ENCODE data around the gene GSX2.

Gene GSX2

DNA sequence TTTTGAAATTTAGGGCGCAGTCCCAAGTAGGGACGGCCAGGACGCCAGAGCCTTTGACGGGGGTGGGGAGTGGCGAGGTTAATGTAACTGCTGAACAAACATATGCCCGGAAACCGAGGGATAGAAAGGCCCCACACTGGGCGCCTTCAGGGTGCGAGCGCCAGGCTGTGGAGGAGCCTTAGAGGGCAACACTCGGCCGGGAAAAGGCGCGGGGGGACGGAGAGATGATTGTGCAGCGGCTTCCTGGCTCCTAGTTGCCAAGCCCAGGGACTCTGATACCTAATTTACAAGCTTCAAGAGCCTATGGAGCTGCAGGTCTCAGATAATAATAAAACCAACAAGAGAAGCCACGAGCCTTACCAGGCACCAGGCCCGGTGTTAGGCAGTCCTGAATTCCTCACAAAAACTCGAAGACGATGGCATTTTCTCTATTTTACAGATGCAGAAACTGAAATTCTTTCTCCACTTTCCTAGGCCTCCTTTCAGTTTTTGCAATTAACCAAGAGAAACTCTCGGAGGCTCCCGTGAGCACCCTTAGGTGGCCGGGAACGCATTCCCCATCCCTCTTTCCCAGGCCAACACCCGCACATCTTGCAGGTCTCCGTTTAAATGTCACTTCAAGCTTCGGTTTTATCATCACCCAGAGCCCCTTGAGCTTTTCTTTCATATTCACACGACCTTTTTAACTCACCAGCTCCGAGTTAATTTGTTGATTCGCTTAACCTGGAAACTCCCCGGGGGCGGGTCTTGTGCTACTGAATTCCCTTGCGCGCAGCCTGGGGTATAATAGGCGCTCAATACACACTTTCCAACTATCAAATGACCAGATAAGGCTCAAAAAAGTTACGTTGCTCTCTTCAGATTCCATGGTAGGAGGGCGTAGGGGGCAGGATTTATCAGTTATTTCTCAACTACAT, 6.4 kb upstream of the GSX2 start:
- H3K27me3 ChIP-seq (ENCODE audit: control insufficient read depth, insufficient read depth, low read length) = peaks cover 75% of the 10 kb centered on the region
- no peak overlapping the region for H3K27ac ChIP-seq (ENCODE audit: low read length)
- H3K36me3 ChIP-seq (ENCODE audit: control insufficient read depth, insufficient read depth, low read length) = no peaks in the 10 kb centered on the region
- H3K4me1 ChIP-seq (ENCODE audit: control insufficient read depth, insufficient read depth, low read length) = peaks cover 4% of the 10 kb centered on the region
- no peaks in the 10 kb centered on the region for H3K9me3 ChIP-seq (ENCODE audit: control insufficient read depth, insufficient read depth, low read length)
- H3K4me3 ChIP-seq (ENCODE audit: low read length) = no peak overlapping the region
- DNase-seq (ENCODE audit: low read depth, low spot score) = no peak
- WGBS (ENCODE audit: insufficient coverage, insufficient read length) = no CpG with 5 or more reads among the region's 37 CpGs

DNA sequence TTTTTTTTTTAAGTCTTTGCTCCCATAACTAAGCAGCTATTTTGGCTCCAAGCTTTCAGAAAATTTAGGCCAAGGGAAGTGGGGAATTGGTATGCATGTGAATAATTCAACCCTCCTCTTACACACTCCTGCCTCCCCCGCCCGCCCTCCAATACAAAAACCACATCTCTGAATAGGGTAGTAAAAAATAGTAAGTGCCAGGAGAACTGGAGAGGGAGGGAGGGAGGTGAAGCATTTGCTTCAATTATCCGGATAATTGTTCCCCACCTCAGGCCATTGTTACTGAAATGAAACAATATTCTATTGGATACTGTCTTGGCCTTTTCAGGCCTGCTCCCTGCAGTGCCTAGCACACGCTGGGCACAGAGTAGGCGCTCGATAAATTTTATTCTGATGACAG, 5.5 kb upstream of the GSX2 start:
- H3K27ac ChIP-seq (ENCODE audit: low read length) = no peak overlapping the region
- peaks cover 84% of the 10 kb centered on the region for H3K27me3 ChIP-seq (ENCODE audit: control insufficient read depth, insufficient read depth, low read length)
- DNase-seq (ENCODE audit: low read depth, low spot score) = no peak
- H3K9me3 ChIP-seq (ENCODE audit: control insufficient read depth, insufficient read depth, low read length) = no peaks in the 10 kb centered on the region
- H3K36me3 ChIP-seq (ENCODE audit: control insufficient read depth, insufficient read depth, low read length) = no peaks in the 10 kb centered on the region
- peaks cover 4% of the 10 kb centered on the region for H3K4me1 ChIP-seq (ENCODE audit: control insufficient read depth, insufficient read depth, low read length)
- no CpG with 5 or more reads among the region's 6 CpGs for WGBS (ENCODE audit: insufficient coverage, insufficient read length)
- no peak overlapping the region for H3K4me3 ChIP-seq (ENCODE audit: low read length)

DNA sequence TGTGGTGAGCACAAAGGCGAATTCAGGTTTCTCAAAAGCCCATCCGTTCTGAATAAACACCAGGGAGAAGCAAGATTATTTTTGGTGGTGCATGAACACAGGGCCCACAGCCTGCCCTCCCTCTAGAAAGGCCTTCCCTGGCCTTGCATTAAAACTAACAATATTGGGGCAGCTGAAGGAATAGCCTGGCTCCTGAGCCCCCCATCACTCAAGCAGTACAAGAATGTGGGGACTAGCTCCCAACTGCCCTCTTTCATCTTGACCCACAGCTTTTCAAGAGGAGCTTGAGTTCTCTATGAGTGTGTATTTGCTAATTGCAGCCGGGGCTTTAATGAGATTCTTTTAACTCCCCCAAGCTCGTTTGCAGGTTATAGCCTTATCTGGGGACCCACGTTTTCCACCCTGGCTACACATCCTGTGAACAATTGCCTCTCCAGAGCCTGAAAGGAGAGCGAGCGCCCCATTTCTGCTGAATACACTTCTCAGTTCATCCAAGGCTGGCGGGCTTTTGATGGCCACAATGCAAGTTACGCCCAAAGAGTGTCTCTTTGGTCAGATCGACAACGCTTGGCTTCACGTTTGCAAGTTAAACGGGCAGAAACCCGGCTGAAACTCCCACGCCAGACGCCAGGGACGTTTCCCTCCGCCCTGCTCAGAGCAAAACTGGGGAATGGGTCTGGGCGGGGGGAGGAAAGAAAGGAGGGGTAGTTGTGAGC, 4.7 kb upstream of the GSX2 start:
- H3K4me3 ChIP-seq (ENCODE audit: low read length) = no peak overlapping the region
- peaks cover 4% of the 10 kb centered on the region for H3K4me1 ChIP-seq (ENCODE audit: control insufficient read depth, insufficient read depth, low read length)
- WGBS (ENCODE audit: insufficient coverage, insufficient read length) = no CpG with 5 or more reads among the region's 19 CpGs
- no peaks in the 10 kb centered on the region for H3K9me3 ChIP-seq (ENCODE audit: control insufficient read depth, insufficient read depth, low read length)
- peaks cover 90% of the 10 kb centered on the region for H3K27me3 ChIP-seq (ENCODE audit: control insufficient read depth, insufficient read depth, low read length)
- H3K27ac ChIP-seq (ENCODE audit: low read length) = no peak overlapping the region
- no peak for DNase-seq (ENCODE audit: low read depth, low spot score)
- no peaks in the 10 kb centered on the region for H3K36me3 ChIP-seq (ENCODE audit: control insufficient read depth, insufficient read depth, low read length)

DNA sequence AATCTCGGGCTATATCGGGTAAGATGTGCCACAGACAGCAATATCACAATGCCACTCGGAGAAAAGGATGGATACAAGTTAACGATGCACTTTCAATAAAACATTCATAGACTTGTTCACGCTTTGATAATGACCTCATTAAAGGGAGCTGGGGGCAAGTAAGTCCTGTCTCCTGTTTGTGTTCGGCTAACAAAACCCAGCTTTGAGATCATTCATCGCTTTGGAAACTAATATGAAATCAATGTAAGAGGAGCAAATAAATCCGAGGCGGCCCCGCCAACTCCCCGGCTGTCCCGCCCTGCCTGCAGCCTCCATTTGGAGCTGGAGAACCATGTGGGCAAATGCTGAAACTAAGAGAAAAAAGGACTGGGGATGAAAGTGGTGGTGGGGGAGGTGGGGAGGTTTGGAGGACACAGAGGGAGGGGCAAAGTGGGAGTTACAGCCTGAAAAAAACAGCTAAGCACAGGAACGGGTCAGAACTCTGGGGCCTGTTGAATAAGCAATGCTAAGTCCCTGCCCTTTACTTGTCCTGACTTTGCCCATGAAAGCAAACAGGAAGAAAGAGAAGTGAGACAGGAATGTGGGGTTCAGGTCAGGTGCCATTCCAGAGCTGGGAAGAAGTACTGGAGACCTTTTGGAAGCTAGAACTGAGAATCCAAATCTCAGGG, 3.5 kb upstream of the GSX2 start:
- Histone ChIP-seq H3K27me3 (ENCODE audit: control insufficient read depth, insufficient read depth, low read length) (peaks cover 92% of the 10 kb centered on the region), H3K27ac (ENCODE audit: low read length) (no peak overlapping the region), H3K4me1 (ENCODE audit: control insufficient read depth, insufficient read depth, low read length) (peaks cover 4% of the 10 kb centered on the region), H3K9me3 (ENCODE audit: control insufficient read depth, insufficient read depth, low read length) (no peaks in the 10 kb centered on the region), H3K4me3 (ENCODE audit: low read length) (no peak overlapping the region), H3K36me3 (ENCODE audit: control insufficient read depth, insufficient read depth, low read length) (no peaks in the 10 kb centered on the region)
- no peak for DNase-seq (ENCODE audit: low read depth, low spot score)
- WGBS (ENCODE audit: insufficient coverage, insufficient read length) = no CpG with 5 or more reads among the region's 13 CpGs

DNA sequence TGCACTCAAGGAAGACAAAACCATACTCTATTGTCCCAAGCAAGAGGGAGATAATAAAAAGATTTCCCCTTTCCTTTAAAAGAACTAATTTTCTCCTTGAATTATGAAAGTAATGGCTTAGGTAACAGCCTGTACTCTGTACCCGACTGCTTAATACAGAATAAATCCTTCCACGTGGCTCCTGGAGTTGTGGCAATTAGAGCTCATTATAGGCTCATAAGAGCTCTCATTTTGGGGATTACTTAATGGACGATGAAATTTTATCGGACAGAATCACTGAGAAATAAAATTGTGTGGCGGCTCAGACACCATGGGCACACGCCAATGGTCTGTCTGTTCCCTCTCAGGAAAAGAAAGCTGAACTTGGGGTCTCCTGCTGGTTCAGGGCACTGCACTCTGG, 2.8 kb upstream of the GSX2 start:
- Histone ChIP-seq H3K4me3 (ENCODE audit: low read length) (no peak overlapping the region), H3K36me3 (ENCODE audit: control insufficient read depth, insufficient read depth, low read length) (no peaks in the 10 kb centered on the region), H3K9me3 (ENCODE audit: control insufficient read depth, insufficient read depth, low read length) (no peaks in the 10 kb centered on the region), H3K4me1 (ENCODE audit: control insufficient read depth, insufficient read depth, low read length) (peaks cover 3% of the 10 kb centered on the region; the same call in 1 of the 2 replicates), H3K27me3 (ENCODE audit: control insufficient read depth, insufficient read depth, low read length) (peaks cover 91% of the 10 kb centered on the region), H3K27ac (ENCODE audit: low read length) (no peak overlapping the region)
- no peak for DNase-seq (ENCODE audit: low read depth, low spot score)
- WGBS (ENCODE audit: insufficient coverage, insufficient read length) = no CpG with 5 or more reads among the region's 6 CpGs

DNA sequence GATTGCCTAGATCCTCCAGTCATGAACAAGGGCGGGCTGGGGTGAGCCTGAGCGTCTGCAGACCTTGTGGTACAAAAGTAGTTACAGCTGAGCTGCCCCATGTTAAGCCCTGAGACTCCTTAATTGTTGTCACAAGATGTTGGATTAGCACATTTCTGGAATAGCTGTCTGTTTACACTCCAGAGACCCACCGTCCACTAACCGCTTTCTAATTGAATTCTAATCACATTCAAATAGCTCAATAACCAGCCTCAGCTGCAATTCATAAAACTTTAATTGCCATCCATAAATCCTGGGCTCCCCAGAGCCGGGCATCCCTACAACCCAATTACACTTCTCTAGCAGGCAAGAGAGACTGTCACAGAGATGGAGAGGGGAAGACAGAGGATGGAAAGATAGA, 1.6 kb upstream of the GSX2 start:
- Histone ChIP-seq H3K27ac (ENCODE audit: low read length) (no peak overlapping the region), H3K4me1 (ENCODE audit: control insufficient read depth, insufficient read depth, low read length) (peaks cover 3% of the 10 kb centered on the region; the same call in 1 of the 2 replicates), H3K9me3 (ENCODE audit: control insufficient read depth, insufficient read depth, low read length) (no peaks in the 10 kb centered on the region), H3K4me3 (ENCODE audit: low read length) (no peak overlapping the region), H3K36me3 (ENCODE audit: control insufficient read depth, insufficient read depth, low read length) (no peaks in the 10 kb centered on the region), H3K27me3 (ENCODE audit: control insufficient read depth, insufficient read depth, low read length) (peaks cover 90% of the 10 kb centered on the region)
- no CpG with 5 or more reads among the region's 5 CpGs for WGBS (ENCODE audit: insufficient coverage, insufficient read length)
- no peak for DNase-seq (ENCODE audit: low read depth, low spot score)

DNA sequence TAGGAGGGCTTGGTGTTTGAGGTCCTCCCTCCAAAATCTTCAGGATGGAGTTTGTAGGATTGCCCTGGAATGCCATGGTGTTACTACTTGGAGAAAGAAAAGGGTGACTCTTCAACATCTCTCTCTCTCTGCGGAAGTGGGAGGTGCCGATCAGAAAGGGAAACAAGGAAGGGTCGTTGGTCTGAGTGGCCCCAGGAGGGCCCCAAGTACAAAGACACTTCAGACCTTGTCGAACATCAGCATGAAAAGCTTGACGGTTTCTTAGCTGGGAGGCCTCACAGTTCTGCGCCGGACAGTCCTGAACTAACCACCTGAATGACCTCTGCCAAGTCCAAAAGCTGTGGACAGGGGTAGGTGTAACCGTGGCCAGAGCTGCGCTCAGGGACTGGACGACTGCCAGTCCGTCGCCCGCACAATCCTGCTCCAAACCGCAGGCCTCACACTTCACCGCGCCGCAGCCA, 646 bp upstream of the GSX2 start:
- peak overlapping the region; percentile 2; the same call in 1 of the 2 replicates for H3K4me3 ChIP-seq (ENCODE audit: low read length)
- H3K4me1 ChIP-seq (ENCODE audit: control insufficient read depth, insufficient read depth, low read length) = peaks cover 3% of the 10 kb centered on the region; the same call in 1 of the 2 replicates
- no CpG with 5 or more reads among the region's 17 CpGs for WGBS (ENCODE audit: insufficient coverage, insufficient read length)
- H3K27ac ChIP-seq (ENCODE audit: low read length) = no peak overlapping the region
- no peaks in the 10 kb centered on the region for H3K9me3 ChIP-seq (ENCODE audit: control insufficient read depth, insufficient read depth, low read length)
- no peaks in the 10 kb centered on the region for H3K36me3 ChIP-seq (ENCODE audit: control insufficient read depth, insufficient read depth, low read length)
- no peak for DNase-seq (ENCODE audit: low read depth, low spot score)
- peaks cover 91% of the 10 kb centered on the region for H3K27me3 ChIP-seq (ENCODE audit: control insufficient read depth, insufficient read depth, low read length)

DNA sequence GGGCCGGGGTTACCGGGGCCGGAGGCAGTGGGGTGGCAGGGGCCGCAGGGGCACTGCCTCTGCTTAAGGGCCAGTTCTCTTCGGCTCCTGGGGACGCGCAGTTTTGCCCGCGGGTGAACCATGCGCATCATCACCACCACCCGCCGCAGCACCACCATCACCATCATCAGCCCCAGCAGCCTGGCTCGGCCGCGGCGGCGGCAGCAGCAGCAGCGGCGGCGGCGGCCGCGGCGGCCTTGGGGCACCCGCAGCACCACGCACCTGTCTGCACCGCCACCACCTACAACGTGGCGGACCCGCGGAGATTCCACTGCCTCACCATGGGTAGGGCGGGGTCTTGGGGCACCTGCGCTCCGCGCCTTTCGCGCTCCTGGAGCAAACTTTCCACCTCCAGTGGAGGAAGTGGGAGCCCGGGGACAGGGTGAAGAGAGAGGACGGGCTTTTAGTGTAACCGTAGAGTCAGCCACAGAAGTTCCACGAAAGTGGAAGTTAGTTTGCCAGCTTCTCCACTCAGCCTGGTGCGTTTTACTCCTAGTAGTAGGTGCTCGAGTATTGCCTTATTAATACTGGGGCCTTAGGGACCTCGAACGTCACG, 729 bp downstream of the GSX2 start:
- no peak overlapping the region; the same call in 1 of the 2 replicates for H3K4me3 ChIP-seq (ENCODE audit: low read length)
- H3K27me3 ChIP-seq (ENCODE audit: control insufficient read depth, insufficient read depth, low read length) = peaks cover 96% of the 10 kb centered on the region
- no peak for DNase-seq (ENCODE audit: low read depth, low spot score)
- WGBS (ENCODE audit: insufficient coverage, insufficient read length) = no CpG with 5 or more reads among the region's 46 CpGs
- H3K36me3 ChIP-seq (ENCODE audit: control insufficient read depth, insufficient read depth, low read length) = no peaks in the 10 kb centered on the region
- H3K9me3 ChIP-seq (ENCODE audit: control insufficient read depth, insufficient read depth, low read length) = no peaks in the 10 kb centered on the region
- H3K4me1 ChIP-seq (ENCODE audit: control insufficient read depth, insufficient read depth, low read length) = peaks cover 1% of the 10 kb centered on the region; the same call in 1 of the 2 replicates
- no peak overlapping the region for H3K27ac ChIP-seq (ENCODE audit: low read length)

DNA sequence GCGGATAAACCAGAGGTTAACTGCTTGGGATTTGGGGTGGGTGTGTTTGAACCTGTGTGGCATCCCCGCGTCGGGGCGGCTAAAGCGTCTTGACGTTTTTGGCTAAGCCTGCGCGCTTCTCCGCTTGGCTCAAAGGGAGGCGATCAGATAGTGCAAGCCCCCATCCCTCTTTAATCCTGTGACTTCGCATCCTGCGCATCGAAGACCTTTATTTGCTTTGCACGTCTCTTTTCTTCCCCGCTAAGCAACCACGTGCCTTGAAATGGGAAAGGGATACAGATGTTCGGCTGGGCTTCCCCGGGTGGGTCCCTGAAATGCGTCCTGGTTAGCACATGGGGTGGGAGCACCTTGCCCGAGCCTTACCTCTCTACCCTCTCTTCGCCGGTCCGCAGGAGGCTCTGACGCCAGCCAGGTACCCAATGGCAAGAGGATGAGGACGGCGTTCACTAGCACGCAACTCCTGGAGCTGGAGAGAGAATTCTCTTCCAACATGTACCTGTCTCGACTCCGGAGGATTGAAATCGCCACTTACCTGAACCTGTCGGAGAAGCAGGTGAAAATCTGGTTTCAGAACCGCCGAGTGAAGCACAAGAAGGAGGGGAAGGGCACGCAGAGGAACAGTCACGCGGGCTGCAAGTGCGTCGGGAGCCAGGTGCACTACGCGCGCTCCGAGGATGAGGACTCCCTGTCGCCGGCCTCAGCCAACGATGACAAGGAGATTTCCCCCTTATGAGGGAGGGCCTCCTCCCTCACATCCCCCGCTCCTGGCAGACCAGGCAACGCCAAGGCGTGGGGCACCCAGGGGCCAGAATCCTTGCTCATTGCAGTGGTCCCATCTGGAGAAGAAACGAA, 1.5 kb downstream of the GSX2 start:
- H3K4me3 ChIP-seq (ENCODE audit: low read length) = no peak overlapping the region; the same call in 1 of the 2 replicates
- H3K9me3 ChIP-seq (ENCODE audit: control insufficient read depth, insufficient read depth, low read length) = no peaks in the 10 kb centered on the region
- H3K27me3 ChIP-seq (ENCODE audit: control insufficient read depth, insufficient read depth, low read length) = peaks cover 92% of the 10 kb centered on the region
- H3K27ac ChIP-seq (ENCODE audit: low read length) = no peak overlapping the region
- no peak for DNase-seq (ENCODE audit: low read depth, low spot score)
- WGBS (ENCODE audit: insufficient coverage, insufficient read length) = no CpG with 5 or more reads among the region's 50 CpGs
- no peaks in the 10 kb centered on the region for H3K36me3 ChIP-seq (ENCODE audit: control insufficient read depth, insufficient read depth, low read length)
- H3K4me1 ChIP-seq (ENCODE audit: control insufficient read depth, insufficient read depth, low read length) = peaks cover 1% of the 10 kb centered on the region; the same call in 1 of the 2 replicates

All from iPS DF 6.9 (cell line).